HUES48 (cell line): ENCODE measurements around the gene TSEN54.

Experiments used
- H3K27ac ChIP-seq: one replicate; pipeline ENCODE4 v1.7.0; 2013; ENCODE audit warnings: low read depth, low read length, inconsistent platforms
- H3K27me3 ChIP-seq: 2 replicates; pipeline ENCODE4 v1.6.1; 2013; ENCODE audit warnings: mild to moderate bottlenecking, low read length; ENCODE audit not compliant: control insufficient read depth, insufficient read depth
- H3K36me3 ChIP-seq: 2 replicates; pipeline ENCODE4 v1.6.1; 2013; ENCODE audit warnings: low read length; ENCODE audit not compliant: control insufficient read depth, insufficient read depth
- H3K4me1 ChIP-seq: 2 replicates; pipeline ENCODE4 v1.6.1; 2013; ENCODE audit warnings: mild to moderate bottlenecking, low read length; ENCODE audit not compliant: control insufficient read depth, insufficient read depth
- H3K4me3 ChIP-seq: 2 replicates; pipeline ENCODE4 v1.5.1; 2013; ENCODE audit warnings: mild to moderate bottlenecking, low read depth, low read length
- H3K9ac ChIP-seq: 2 replicates; pipeline ENCODE4 v1.6.1; 2013; ENCODE audit warnings: mild to moderate bottlenecking, low read depth, low read length, moderate library complexity
- H3K9me3 ChIP-seq: 2 replicates; pipeline ENCODE4 v1.6.1; 2013; ENCODE audit warnings: low read length; ENCODE audit not compliant: control insufficient read depth, insufficient read depth

The TSEN54 gene

GRCh38 chr17:75506134-75506533, 10.2 kb upstream of the TSEN54 start:
- Histone ChIP-seq H3K4me3 (no peak overlapping the region), H3K27ac (no peak overlapping the region), H3K36me3 (peaks cover 49% of the 10 kb centered on the region), H3K27me3 (no peaks in the 10 kb centered on the region), H3K9ac (no peak overlapping the region), H3K9me3 (no peaks in the 10 kb centered on the region), H3K4me1 (no peaks in the 10 kb centered on the region)

DNA sequence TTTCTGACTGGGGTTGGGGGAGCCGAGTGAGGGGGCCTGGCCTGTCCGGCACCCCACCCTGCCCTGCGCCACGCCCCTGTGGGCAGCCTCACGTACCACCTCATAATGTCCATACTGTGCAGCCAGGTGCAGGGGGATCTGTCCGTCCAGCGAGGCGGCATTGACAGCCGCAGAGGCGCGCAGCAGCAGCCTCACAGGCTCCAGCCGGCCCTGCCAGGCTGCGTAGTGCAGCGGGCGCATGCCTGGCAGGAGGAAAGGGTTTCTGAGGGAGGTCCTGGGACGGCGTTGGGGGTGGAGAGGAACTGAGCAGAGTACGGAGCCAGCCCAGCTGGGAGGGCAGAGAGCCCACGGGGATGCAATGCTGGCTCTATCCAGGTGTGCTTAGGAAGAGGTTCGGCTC, 9.4 kb upstream of the TSEN54 start:
- no peaks in the 10 kb centered on the region for H3K27me3 ChIP-seq
- H3K4me1 ChIP-seq: no peaks in the 10 kb centered on the region
- H3K27ac ChIP-seq: no peak overlapping the region
- no peak overlapping the region for H3K4me3 ChIP-seq
- peaks cover 52% of the 10 kb centered on the region for H3K36me3 ChIP-seq
- H3K9me3 ChIP-seq: no peaks in the 10 kb centered on the region
- H3K9ac ChIP-seq: no peak overlapping the region

DNA sequence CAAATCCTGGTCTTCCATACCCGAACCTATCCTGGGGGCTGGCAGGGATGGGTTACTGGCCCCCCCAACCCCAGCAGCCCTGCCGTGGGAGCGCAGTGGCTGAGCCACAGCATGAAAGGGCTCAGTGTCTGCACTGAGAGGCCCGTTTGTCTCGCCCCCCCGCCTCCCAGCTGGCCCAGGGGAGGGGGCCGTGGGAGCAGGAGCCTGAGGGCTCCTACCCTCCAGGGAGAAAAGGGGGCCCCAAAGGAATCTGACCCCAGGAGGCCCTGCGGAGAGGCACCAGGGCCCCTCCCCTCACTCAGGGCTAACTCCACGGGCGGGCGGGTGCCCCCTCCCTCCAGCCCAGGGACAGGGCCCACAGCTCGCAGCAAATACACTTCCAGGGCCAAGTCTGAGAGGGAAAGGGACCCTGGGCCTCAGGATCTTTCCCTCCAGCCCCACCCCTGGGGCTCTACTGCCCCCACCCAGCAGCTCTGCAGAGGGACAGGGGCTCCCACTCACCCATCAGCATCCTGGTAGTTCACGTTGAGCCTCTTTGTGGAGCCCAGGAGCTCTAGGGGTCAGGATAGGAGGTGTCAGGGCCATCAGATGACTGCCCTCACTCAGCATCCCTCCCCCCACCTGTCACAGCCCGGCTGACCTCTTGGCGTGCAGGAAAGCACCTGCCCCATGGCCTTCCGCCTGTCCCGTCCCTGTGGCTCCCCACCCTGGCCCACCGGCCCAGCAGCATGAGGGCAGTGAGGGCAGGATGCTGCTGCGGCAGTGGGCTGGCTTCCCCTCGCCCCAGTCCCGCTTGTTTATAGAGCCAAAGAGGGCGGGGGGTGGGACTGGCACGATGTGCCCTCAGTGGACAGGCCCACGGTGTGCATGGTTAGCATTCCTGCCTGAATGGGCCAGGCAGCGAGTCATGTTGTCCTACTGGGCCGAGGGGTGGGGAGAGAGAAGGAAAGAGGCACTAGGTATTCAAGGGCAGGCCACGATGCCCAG, 8.3 kb upstream of the TSEN54 start:
- no peak overlapping the region for H3K9ac ChIP-seq
- H3K4me3 ChIP-seq: no peak overlapping the region
- H3K27ac ChIP-seq: no peak overlapping the region
- H3K36me3 ChIP-seq: peaks cover 54% of the 10 kb centered on the region
- H3K27me3 ChIP-seq: no peaks in the 10 kb centered on the region
- no peaks in the 10 kb centered on the region for H3K9me3 ChIP-seq
- no peaks in the 10 kb centered on the region for H3K4me1 ChIP-seq

DNA sequence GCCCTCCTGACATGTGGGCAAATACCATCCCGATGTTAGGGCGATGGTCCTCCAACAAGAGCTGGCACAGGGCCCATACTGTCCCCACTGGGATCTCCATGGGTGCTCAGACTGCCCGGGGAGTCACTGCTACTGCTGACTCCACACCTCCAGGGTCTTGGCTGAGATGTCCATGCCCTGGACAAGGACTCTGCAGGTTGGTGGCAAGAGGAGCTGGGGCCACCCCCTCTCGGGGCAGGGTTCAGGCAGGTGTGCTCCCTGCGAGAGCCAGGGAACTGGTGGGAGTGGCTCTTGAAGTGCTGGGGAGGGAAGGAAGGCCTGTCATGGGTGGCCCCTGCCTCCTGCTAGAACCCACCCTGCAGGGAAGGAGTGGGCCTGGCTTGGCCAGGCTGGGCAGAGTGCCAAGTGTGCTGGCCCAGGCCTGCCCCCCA, 7.4 kb upstream of the TSEN54 start:
- Histone ChIP-seq H3K4me3 (no peak overlapping the region), H3K4me1 (no peaks in the 10 kb centered on the region), H3K36me3 (peaks cover 55% of the 10 kb centered on the region), H3K27ac (no peak overlapping the region), H3K27me3 (no peaks in the 10 kb centered on the region), H3K9me3 (no peaks in the 10 kb centered on the region), H3K9ac (no peak overlapping the region)

GRCh38 chr17:75509528-75510258, 6.6 kb upstream of the TSEN54 start:
- no peak overlapping the region for H3K9ac ChIP-seq
- no peaks in the 10 kb centered on the region for H3K9me3 ChIP-seq
- no peak overlapping the region for H3K4me3 ChIP-seq
- no peaks in the 10 kb centered on the region for H3K27me3 ChIP-seq
- H3K27ac ChIP-seq: no peak overlapping the region
- peaks cover 55% of the 10 kb centered on the region for H3K36me3 ChIP-seq
- peaks cover 3% of the 10 kb centered on the region; the same call in 1 of the 2 replicates for H3K4me1 ChIP-seq

- H3K9ac ChIP-seq: no peak overlapping the region
- H3K4me1 ChIP-seq: peaks cover 3% of the 10 kb centered on the region; the same call in 1 of the 2 replicates
- no peak overlapping the region for H3K27ac ChIP-seq
- no peaks in the 10 kb centered on the region for H3K27me3 ChIP-seq
- H3K36me3 ChIP-seq: peaks cover 43% of the 10 kb centered on the region
- H3K9me3 ChIP-seq: no peaks in the 10 kb centered on the region
- no peak overlapping the region for H3K4me3 ChIP-seq
Observed at GRCh38 chr17:75511270-75511609, 5.1 kb upstream of the TSEN54 start.

DNA sequence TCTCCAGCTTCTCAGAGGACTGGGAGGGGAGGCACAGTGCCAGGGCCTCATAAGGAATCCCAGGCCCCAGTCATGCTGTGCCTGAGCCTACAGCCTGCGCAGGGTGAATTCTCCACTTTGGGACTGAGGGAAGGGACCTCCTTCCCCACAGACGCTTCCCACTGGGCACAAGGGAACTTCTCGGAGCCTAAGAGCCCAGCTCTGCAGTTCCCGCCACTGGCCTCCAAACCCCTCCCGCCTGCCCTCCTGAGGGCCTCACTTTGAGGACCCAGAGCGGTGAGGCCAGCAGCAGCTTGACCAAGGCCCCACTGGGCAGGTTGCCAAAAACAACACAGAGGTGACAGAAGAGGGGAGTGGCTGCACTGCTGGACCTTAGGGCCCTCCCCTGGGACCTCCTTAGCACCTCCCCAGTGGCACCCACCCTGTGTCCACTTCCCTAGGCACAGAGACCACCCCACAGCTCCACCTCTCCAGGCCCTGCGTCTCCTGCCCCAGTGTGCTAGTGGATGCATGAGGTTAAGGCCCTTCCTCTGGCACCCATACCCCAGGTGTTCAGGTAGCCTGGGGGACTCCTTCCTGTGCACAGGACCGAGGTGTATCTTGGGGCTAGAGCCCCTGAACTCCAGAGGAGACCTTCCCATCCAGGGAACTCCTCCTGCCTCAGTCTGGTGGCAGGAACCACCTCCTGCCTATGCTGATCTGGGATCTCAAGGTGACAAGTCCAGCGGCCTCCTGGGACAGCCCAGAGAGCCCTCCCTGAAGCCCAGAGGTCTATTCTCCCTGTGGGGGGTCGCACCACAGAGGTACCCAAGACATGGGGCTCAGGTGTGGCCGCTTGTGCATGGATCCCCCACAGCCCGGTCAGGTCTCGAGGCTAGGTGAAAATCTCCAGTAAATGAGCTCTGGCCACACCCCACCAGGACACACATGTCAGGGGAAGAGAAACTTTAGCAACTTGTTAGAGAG, 4.4 kb upstream of the TSEN54 start:
- H3K9ac ChIP-seq: no peak overlapping the region
- H3K36me3 ChIP-seq: peaks cover 37% of the 10 kb centered on the region
- H3K4me1 ChIP-seq: peaks cover 3% of the 10 kb centered on the region; the same call in 1 of the 2 replicates
- no peak overlapping the region for H3K4me3 ChIP-seq
- H3K27ac ChIP-seq: no peak overlapping the region
- no peaks in the 10 kb centered on the region for H3K9me3 ChIP-seq
- H3K27me3 ChIP-seq: no peaks in the 10 kb centered on the region

GRCh38 chr17:75512926-75513640, 3.2 kb upstream of the TSEN54 start:
- Histone ChIP-seq H3K9me3 (no peaks in the 10 kb centered on the region), H3K4me1 (peaks cover 6% of the 10 kb centered on the region; the same call in 1 of the 2 replicates), H3K27me3 (no peaks in the 10 kb centered on the region), H3K4me3 (no peak overlapping the region), H3K27ac (no peak overlapping the region), H3K9ac (no peak overlapping the region), H3K36me3 (peaks cover 34% of the 10 kb centered on the region)

- no peak overlapping the region for H3K4me3 ChIP-seq
- no peak overlapping the region for H3K9ac ChIP-seq
- H3K4me1 ChIP-seq: peaks cover 6% of the 10 kb centered on the region; the same call in 1 of the 2 replicates
- H3K27ac ChIP-seq: no peak overlapping the region
- peaks cover 35% of the 10 kb centered on the region for H3K36me3 ChIP-seq
- no peaks in the 10 kb centered on the region for H3K27me3 ChIP-seq
- H3K9me3 ChIP-seq: no peaks in the 10 kb centered on the region
Observed at GRCh38 chr17:75513641-75514000, 2.7 kb upstream of the TSEN54 start.
